Nephron progenitor cell (in vitro differentiated cells): ENCODE data around the gene PCDH15.

Experiments used
- DNase-seq: peaks from one replicate; pipeline ENCODE4 v3.0.0; 2021
- H3K27ac Mint-ChIP-seq: 2 replicates; pipeline ENCODE4 v1.8.0; 2021; ENCODE audit warnings: mild to moderate bottlenecking, moderate library complexity, mixed read lengths
- H3K27me3 Mint-ChIP-seq: 2 replicates; pipeline ENCODE4 v1.8.0; 2021; ENCODE audit warnings: mild to moderate bottlenecking, low read depth, mixed read lengths; ENCODE audit not compliant: poor library complexity
- H3K36me3 Mint-ChIP-seq: 2 replicates; pipeline ENCODE4 v1.8.0; 2021; ENCODE audit warnings: low read depth, mixed read lengths
- H3K4me1 Mint-ChIP-seq: 2 replicates; pipeline ENCODE4 v1.8.0; 2021; ENCODE audit warnings: mixed read lengths
- H3K4me3 Mint-ChIP-seq: 2 replicates; pipeline ENCODE4 v1.8.0; 2021; ENCODE audit warnings: mild to moderate bottlenecking, moderate library complexity, mixed read lengths
- H3K9me3 Mint-ChIP-seq: 2 replicates; pipeline ENCODE4 v1.8.0; 2021; ENCODE audit warnings: mild to moderate bottlenecking, moderate library complexity, mixed read lengths
- CTCF ChIP-seq: fragments of 200-600 bp; sonication (generic); IDR thresholded peaks from 2 replicates; pipeline ENCODE4 v1.5.0; 2021; ENCODE audit warnings: antibody characterized with exemption

PCDH15 gene

GRCh38 chr10:53899463-53900160, 901.4 kb downstream of the PCDH15 start:
- DNase-seq, result no peak
- no peaks in the 10 kb centered on the region for H3K27me3 Mint-ChIP-seq
- H3K4me1 Mint-ChIP-seq, result peaks cover 3% of the 10 kb centered on the region
- H3K27ac Mint-ChIP-seq, result no peak overlapping the region
- H3K4me3 Mint-ChIP-seq, result no peak overlapping the region
- H3K9me3 Mint-ChIP-seq, result no peaks in the 10 kb centered on the region
- H3K36me3 Mint-ChIP-seq, result no peaks in the 10 kb centered on the region
- no peak for TF ChIP-seq CTCF

GRCh38 chr10:53898532-53898931, 902.5 kb downstream of the PCDH15 start:
- H3K27ac Mint-ChIP-seq, result no peak overlapping the region
- H3K9me3 Mint-ChIP-seq, result no peaks in the 10 kb centered on the region
- H3K4me1 Mint-ChIP-seq, result peaks cover 10% of the 10 kb centered on the region
- TF ChIP-seq CTCF, result no peak
- no peak for DNase-seq
- no peaks in the 10 kb centered on the region for H3K27me3 Mint-ChIP-seq
- H3K4me3 Mint-ChIP-seq, result no peak overlapping the region
- H3K36me3 Mint-ChIP-seq, result no peaks in the 10 kb centered on the region

GRCh38 chr10:53894145-53894544, 906.9 kb downstream of the PCDH15 start:
- Mint-ChIP-seq H3K9me3 (no peaks in the 10 kb centered on the region), H3K4me3 (no peak overlapping the region)

GRCh38 chr10:53893061-53893460, 908.0 kb downstream of the PCDH15 start:
- Mint-ChIP-seq H3K4me1 (peaks cover 10% of the 10 kb centered on the region), H3K27me3 (no peaks in the 10 kb centered on the region), H3K9me3 (no peaks in the 10 kb centered on the region), H3K27ac (no peak overlapping the region), H3K4me3 (no peak overlapping the region), H3K36me3 (no peaks in the 10 kb centered on the region)
- DNase-seq, result no peak
- TF ChIP-seq CTCF, result no peak

More at GRCh38 chr10:53894145-53894544, 906.9 kb downstream of the PCDH15 start:
- Mint-ChIP-seq H3K27me3 (no peaks in the 10 kb centered on the region), H3K27ac (no peak overlapping the region), H3K4me1 (peaks cover 10% of the 10 kb centered on the region), H3K36me3 (no peaks in the 10 kb centered on the region)
- TF ChIP-seq CTCF, result no peak
- DNase-seq, result no peak

GRCh38 chr10:53886325-53887300, 914.4 kb downstream of the PCDH15 start:
- Mint-ChIP-seq H3K36me3 (no peaks in the 10 kb centered on the region), H3K4me3 (no peak overlapping the region), H3K9me3 (no peaks in the 10 kb centered on the region), H3K4me1 (peaks cover 7% of the 10 kb centered on the region), H3K27me3 (no peaks in the 10 kb centered on the region), H3K27ac (peak overlapping the region; percentile 28)
- no peak for TF ChIP-seq CTCF
- DNase-seq, result no peak
